ENCODE data around the gene TPSG1.

GRCh38 chr16:1257561-1258224, 32.6 kb upstream of the TPSG1 start:
- no peak for TF ChIP-seq YY1 (IDR thresholded peaks at IDR 0.05; ENCODE audit: insufficient read depth, insufficient read length)
- TF ChIP-seq SUZ12 (IDR thresholded peaks at IDR 0.05; ENCODE audit: extremely low read depth, insufficient read depth, insufficient read length), result no peak

Measured in NT2/D1 (cell line).